ENCODE results near the gene TMEM45A.
A peak's percentile ranks its signal among the peaks of the same experiment; 100 is the strongest.
"Not testable (repeated sequence)": the region's sequence is repeated elsewhere in the genome, so short reads cannot be mapped to it uniquely, and the experiment has no call there.

Gene TMEM45A

GRCh38 chr3:100526613-100527346, 34.4 kb downstream of the TMEM45A start:
- Histone ChIP-seq H3K4me3 (no peak overlapping the region), H3K27ac (peak overlapping the region in 20 of 21 experiments; percentile 54 to 95 (median 88))

- no peak overlapping the region for H3K4me3 ChIP-seq
- H3K27ac ChIP-seq = peak overlapping the region in 17 of 21 experiments; percentile 23 to 95 (median 90)
These were observed 34.9 kb downstream of the TMEM45A start for GRCh38 chr3:100527347-100527735.

- Histone ChIP-seq H3K4me3 (no peak overlapping the region), H3K27ac (peak overlapping the region in 8 of 21 experiments; percentile 6 to 79 (median 70))
These were observed 38.7 kb downstream of the TMEM45A start for GRCh38 chr3:100531093-100531492.

- H3K27ac ChIP-seq = peak overlapping the region in 18 of 21 experiments; percentile 5 to 79 (median 54)
- no peak overlapping the region for H3K4me3 ChIP-seq
These were observed 40.0 kb downstream of the TMEM45A start for GRCh38 chr3:100532411-100532810.

GRCh38 chr3:100533176-100533575, 40.8 kb downstream of the TMEM45A start:
- H3K27ac ChIP-seq = peak overlapping the region in 19 of 21 experiments; percentile 6 to 79 (median 60)
- no peak overlapping the region for H3K4me3 ChIP-seq

GRCh38 chr3:100535610-100535943, 43.2 kb downstream of the TMEM45A start:
- Histone ChIP-seq H3K27ac (peak overlapping the region in 8 of 21 experiments; percentile 6 to 78 (median 61)), H3K4me3 (no peak overlapping the region)

- peak overlapping the region in 12 of 21 experiments; percentile 12 to 75 (median 46) for H3K27ac ChIP-seq
These were observed 43.7 kb downstream of the TMEM45A start for GRCh38 chr3:100536093-100536492.

GRCh38 chr3:100537646-100538338, 45.4 kb downstream of the TMEM45A start:
- H3K27ac ChIP-seq = peak overlapping the region in 13 of 21 experiments; percentile 17 to 75 (median 45)
- H3K4me3 ChIP-seq = no peak overlapping the region

More at GRCh38 chr3:100536093-100536492, 43.7 kb downstream of the TMEM45A start:
- H3K4me3 ChIP-seq = no peak overlapping the region

GRCh38 chr3:100538339-100538706, 45.9 kb downstream of the TMEM45A start:
- peak overlapping the region in 11 of 21 experiments; percentile 2 to 70 (median 47) for H3K27ac ChIP-seq
- H3K4me3 ChIP-seq = no peak overlapping the region

- H3K27ac ChIP-seq = no peak overlapping the region
- H3K4me3 ChIP-seq = no peak overlapping the region
These were observed 48.4 kb downstream of the TMEM45A start for GRCh38 chr3:100540791-100541334.

- H3K4me3 ChIP-seq = not testable (repeated sequence)
- peak overlapping the region in 1 of 21 experiments; percentile 19 for H3K27ac ChIP-seq
These were observed 49.0 kb downstream of the TMEM45A start for GRCh38 chr3:100541428-100541827.

- H3K27ac ChIP-seq = peak overlapping the region in 9 of 21 experiments; percentile 1 to 60 (median 19)
These were observed 53.0 kb downstream of the TMEM45A start for GRCh38 chr3:100545371-100545770.

GRCh38 chr3:100546020-100546744, 53.8 kb downstream of the TMEM45A start:
- peak overlapping the region in 11 of 21 experiments; percentile 1 to 60 (median 39) for H3K27ac ChIP-seq

More at GRCh38 chr3:100545371-100545770, 53.0 kb downstream of the TMEM45A start:
- H3K4me3 ChIP-seq = no peak overlapping the region

GRCh38 chr3:100548053-100548452, 55.6 kb downstream of the TMEM45A start:
- no peak overlapping the region for H3K4me3 ChIP-seq
- peak overlapping the region in 11 of 21 experiments; percentile 8 to 63 (median 40) for H3K27ac ChIP-seq

More at GRCh38 chr3:100546020-100546744, 53.8 kb downstream of the TMEM45A start:
- no peak overlapping the region for H3K4me3 ChIP-seq

- H3K27ac ChIP-seq = peak overlapping the region in 1 of 21 experiments; percentile 8
These were observed 61.4 kb downstream of the TMEM45A start for GRCh38 chr3:100553618-100554372.

GRCh38 chr3:100554373-100554676, 61.9 kb downstream of the TMEM45A start:
- no peak overlapping the region for H3K4me3 ChIP-seq
- peak overlapping the region in 1 of 21 experiments; percentile 8 for H3K27ac ChIP-seq

More at GRCh38 chr3:100553618-100554372, 61.4 kb downstream of the TMEM45A start:
- H3K4me3 ChIP-seq = no peak overlapping the region

- Histone ChIP-seq H3K27ac (peak overlapping the region in 11 of 21 experiments; percentile 5 to 84 (median 38)), H3K4me3 (no peak overlapping the region)
These were observed 64.4 kb downstream of the TMEM45A start for GRCh38 chr3:100556673-100557310.

- Histone ChIP-seq H3K27ac (peak overlapping the region in 2 of 21 experiments; percentile 22 to 84), H3K4me3 (no peak overlapping the region)
These were observed 65.8 kb downstream of the TMEM45A start for GRCh38 chr3:100558233-100558632.

- no peak overlapping the region for H3K4me3 ChIP-seq
- H3K27ac ChIP-seq = peak overlapping the region in 16 of 21 experiments; percentile 25 to 88 (median 76)
These were observed 68.0 kb downstream of the TMEM45A start for GRCh38 chr3:100560426-100560825.

Measured in skin epidermis (tissue), 12 donors.